ENCODE data around the gene TMEM123.

TMEM123 gene

DNA sequence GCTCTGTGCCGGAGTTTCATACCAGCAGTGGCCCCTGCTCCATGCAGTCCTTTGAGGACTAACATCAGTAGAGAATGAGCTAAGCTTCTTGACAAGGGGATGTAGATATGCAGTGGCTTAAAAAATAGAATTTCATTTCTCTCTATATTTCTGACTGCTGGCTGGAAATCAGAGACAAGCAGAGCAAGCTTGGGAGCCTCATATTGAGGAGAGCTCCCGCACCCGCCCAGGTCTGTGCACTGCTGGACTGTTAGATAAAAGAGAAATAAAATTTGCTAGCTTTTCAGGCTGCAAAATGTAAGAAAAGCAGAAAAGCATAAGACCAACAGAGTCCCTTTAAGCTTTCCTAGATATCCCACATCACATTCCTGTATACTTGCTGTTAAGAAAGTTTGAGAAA is 46.6 kb upstream of the TMEM123 start:
- H2AFZ ChIP-seq (ENCODE audit: low read length): no peak overlapping the region
- no peaks in the 10 kb centered on the region for H3K9me2 ChIP-seq (replicated peaks; ENCODE audit: low read depth, low read length)
- H3K9me3 ChIP-seq (ENCODE audit: insufficient read depth, low read depth, low read length): no peaks in the 10 kb centered on the region
- peaks cover 13% of the 10 kb centered on the region for H3K4me1 ChIP-seq (ENCODE audit: insufficient read depth, low read length, poor library complexity, severe bottlenecking)
- H3K9ac ChIP-seq (ENCODE audit: low read depth, low read length, poor library complexity, severe bottlenecking): no peak overlapping the region
- H3K4me3 ChIP-seq (ENCODE audit: low read length, poor library complexity, severe bottlenecking): no peak overlapping the region
- H3K79me2 ChIP-seq (ENCODE audit: insufficient read depth, low read length): no peaks in the 10 kb centered on the region
- H3F3A ChIP-seq (ENCODE audit: low read depth): no peaks in the 10 kb centered on the region
- no peak for TF ChIP-seq EZH2phosphoT487 (IDR thresholded peaks at IDR 0.05; ENCODE audit: borderline replicate concordance)
- TF ChIP-seq, protein P1, sequence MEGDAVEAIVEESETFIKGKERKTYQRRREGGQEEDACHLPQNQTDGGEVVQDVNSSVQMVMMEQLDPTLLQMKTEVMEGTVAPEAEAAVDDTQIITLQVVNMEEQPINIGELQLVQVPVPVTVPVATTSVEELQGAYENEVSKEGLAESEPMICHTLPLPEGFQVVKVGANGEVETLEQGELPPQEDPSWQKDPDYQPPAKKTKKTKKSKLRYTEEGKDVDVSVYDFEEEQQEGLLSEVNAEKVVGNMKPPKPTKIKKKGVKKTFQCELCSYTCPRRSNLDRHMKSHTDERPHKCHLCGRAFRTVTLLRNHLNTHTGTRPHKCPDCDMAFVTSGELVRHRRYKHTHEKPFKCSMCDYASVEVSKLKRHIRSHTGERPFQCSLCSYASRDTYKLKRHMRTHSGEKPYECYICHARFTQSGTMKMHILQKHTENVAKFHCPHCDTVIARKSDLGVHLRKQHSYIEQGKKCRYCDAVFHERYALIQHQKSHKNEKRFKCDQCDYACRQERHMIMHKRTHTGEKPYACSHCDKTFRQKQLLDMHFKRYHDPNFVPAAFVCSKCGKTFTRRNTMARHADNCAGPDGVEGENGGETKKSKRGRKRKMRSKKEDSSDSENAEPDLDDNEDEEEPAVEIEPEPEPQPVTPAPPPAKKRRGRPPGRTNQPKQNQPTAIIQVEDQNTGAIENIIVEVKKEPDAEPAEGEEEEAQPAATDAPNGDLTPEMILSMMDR (conservative IDR thresholded peaks at IDR 0.05; ENCODE audit: low read length): no peak
- H4K20me1 ChIP-seq (ENCODE audit: insufficient read depth, low read length, poor library complexity, severe bottlenecking): no peaks in the 10 kb centered on the region
- H3K4me2 ChIP-seq (ENCODE audit: low read depth, low read length, poor library complexity, severe bottlenecking): no peak overlapping the region
- no peaks in the 10 kb centered on the region for H3K36me3 ChIP-seq (ENCODE audit: insufficient read depth, low read length)
- no peaks in the 10 kb centered on the region for H3K27me3 ChIP-seq (ENCODE audit: insufficient read depth, low read length, poor library complexity, severe bottlenecking)

DNA sequence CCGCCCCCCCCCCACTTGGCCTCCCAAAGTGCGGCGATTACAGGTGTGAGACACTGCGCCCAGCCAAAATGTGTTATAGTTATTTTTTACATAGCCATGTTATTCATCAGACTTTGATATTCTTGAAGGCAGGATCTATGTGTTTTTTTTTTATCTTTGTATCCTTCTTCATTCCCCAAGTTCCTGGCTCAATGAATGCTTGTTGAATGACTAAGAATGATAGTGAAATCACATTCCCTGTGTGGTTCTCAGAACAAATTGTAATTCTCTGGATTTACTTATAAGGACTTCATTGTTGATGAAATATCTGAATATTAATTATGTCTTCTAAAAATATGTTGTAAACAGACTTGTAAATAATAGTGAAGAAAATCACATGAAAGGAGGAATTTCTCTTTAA is 44.5 kb upstream of the TMEM123 start:
- Histone ChIP-seq H3K36me3 (ENCODE audit: insufficient read depth, low read length) (no peaks in the 10 kb centered on the region), H3K9me3 (ENCODE audit: insufficient read depth, low read depth, low read length) (no peaks in the 10 kb centered on the region), H3K4me1 (ENCODE audit: insufficient read depth, low read length, poor library complexity, severe bottlenecking) (peaks cover 19% of the 10 kb centered on the region), H3K4me2 (ENCODE audit: low read depth, low read length, poor library complexity, severe bottlenecking) (no peak overlapping the region), H3K79me2 (ENCODE audit: insufficient read depth, low read length) (no peaks in the 10 kb centered on the region), H3K9me2 (replicated peaks; ENCODE audit: low read depth, low read length) (no peaks in the 10 kb centered on the region), H3K9ac (ENCODE audit: low read depth, low read length, poor library complexity, severe bottlenecking) (no peak overlapping the region), H4K20me1 (ENCODE audit: insufficient read depth, low read length, poor library complexity, severe bottlenecking) (no peaks in the 10 kb centered on the region), H2AFZ (ENCODE audit: low read length) (no peak overlapping the region), H3K27me3 (ENCODE audit: insufficient read depth, low read length, poor library complexity, severe bottlenecking) (no peaks in the 10 kb centered on the region), H3K4me3 (ENCODE audit: low read length, poor library complexity, severe bottlenecking) (no peak overlapping the region), H3F3A (ENCODE audit: low read depth) (no peaks in the 10 kb centered on the region)
- TF ChIP-seq, protein P1 (conservative IDR thresholded peaks at IDR 0.05; ENCODE audit: low read length): no peak
- no peak for TF ChIP-seq EZH2phosphoT487 (IDR thresholded peaks at IDR 0.05; ENCODE audit: borderline replicate concordance)

DNA sequence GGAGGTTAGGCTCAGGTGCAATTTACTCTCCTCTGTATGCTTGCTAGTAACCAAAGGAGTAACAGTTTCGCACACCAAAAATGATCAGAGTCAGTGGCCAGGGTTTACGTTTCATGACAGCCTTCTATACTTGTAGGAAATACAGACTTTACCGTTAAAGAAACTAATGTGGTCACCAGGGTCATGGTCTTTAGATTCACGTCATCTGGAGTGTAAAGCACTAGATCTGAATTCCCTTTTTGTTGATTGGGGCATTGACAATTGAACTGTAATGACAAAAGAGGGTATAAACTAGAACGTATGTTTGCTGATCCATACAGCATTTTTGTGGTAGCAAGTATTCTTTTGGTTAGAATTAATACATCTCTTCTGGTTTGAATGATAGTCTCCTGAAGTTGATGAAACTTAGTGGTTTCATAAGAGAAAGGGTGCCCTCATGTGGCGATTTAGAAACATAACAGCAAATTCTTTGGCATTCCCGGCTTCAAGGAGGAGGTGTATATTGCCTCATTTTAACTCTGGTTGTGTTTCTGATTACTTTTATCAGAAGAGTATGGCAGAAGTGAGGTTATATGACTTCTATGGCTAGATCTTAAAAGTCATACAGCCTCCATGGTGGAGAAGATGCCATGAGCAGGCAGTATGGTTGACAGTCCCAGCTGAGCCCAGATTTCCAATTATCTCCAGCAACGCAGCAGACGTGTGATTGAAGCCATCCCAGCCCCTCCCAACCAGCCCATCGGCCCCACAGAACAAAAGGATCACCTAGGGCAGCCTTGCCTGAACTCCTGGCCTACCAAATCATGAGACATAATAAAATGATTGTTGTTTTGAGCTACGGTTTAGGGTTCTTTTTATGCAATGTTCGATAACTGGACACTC is 42.8 kb upstream of the TMEM123 start:
- Histone ChIP-seq H3K4me3 (ENCODE audit: low read length, poor library complexity, severe bottlenecking) (peak overlapping the region; percentile 7), H4K20me1 (ENCODE audit: insufficient read depth, low read length, poor library complexity, severe bottlenecking) (no peaks in the 10 kb centered on the region), H3K9ac (ENCODE audit: low read depth, low read length, poor library complexity, severe bottlenecking) (no peak overlapping the region), H3K79me2 (ENCODE audit: insufficient read depth, low read length) (no peaks in the 10 kb centered on the region), H3K27me3 (ENCODE audit: insufficient read depth, low read length, poor library complexity, severe bottlenecking) (no peaks in the 10 kb centered on the region), H3K4me1 (ENCODE audit: insufficient read depth, low read length, poor library complexity, severe bottlenecking) (peaks cover 17% of the 10 kb centered on the region), H3F3A (ENCODE audit: low read depth) (no peaks in the 10 kb centered on the region), H3K9me2 (replicated peaks; ENCODE audit: low read depth, low read length) (no peaks in the 10 kb centered on the region), H3K4me2 (ENCODE audit: low read depth, low read length, poor library complexity, severe bottlenecking) (peak overlapping the region; percentile 34), H3K36me3 (ENCODE audit: insufficient read depth, low read length) (no peaks in the 10 kb centered on the region), H3K9me3 (ENCODE audit: insufficient read depth, low read depth, low read length) (no peaks in the 10 kb centered on the region), H2AFZ (ENCODE audit: low read length) (peak overlapping the region; percentile 65)
- TF ChIP-seq, protein P1 (conservative IDR thresholded peaks at IDR 0.05; ENCODE audit: low read length): peak; percentile 85
- no peak for TF ChIP-seq EZH2phosphoT487 (IDR thresholded peaks at IDR 0.05; ENCODE audit: borderline replicate concordance)

All from Loucy (cell line).